H9 (cell line): ENCODE measurements around the gene PLAU. TPM values are rescaled to one million over a fixed set of nuclear protein-coding genes. Genes with fewer than 3 reads are reported as not detected.

Source experiments
- DNase-seq: peaks from one replicate; pipeline ENCODE4 v3.0.0-alpha.2; 2017
- H2AFZ ChIP-seq: one replicate; pipeline ENCODE4 v1.6.1; 2013; ENCODE audit warnings: mild to moderate bottlenecking, low read length, control low read depth, moderate library complexity
- H2AK5ac ChIP-seq: 2 replicates; pipeline ENCODE4 v1.6.1; 2013; ENCODE audit warnings: low read length, control low read depth, mixed read lengths; ENCODE audit not compliant: insufficient read length
- H2BK120ac ChIP-seq: one replicate; pipeline ENCODE4 v1.6.1; 2013; ENCODE audit warnings: low read depth, mild to moderate bottlenecking, low read length, control low read depth, inconsistent platforms; ENCODE audit not compliant: poor library complexity, severe bottlenecking
- H2BK12ac ChIP-seq: 2 replicates; pipeline ENCODE4 v1.6.1; 2013; ENCODE audit warnings: low read length, control low read depth, mixed read lengths, low read depth; ENCODE audit not compliant: insufficient read length
- H2BK15ac ChIP-seq: 2 replicates; pipeline ENCODE4 v1.6.1; 2013; ENCODE audit warnings: low read depth, low read length, control low read depth
- H2BK20ac ChIP-seq: one replicate; pipeline ENCODE4 v1.6.1; 2013; ENCODE audit warnings: low read depth, mild to moderate bottlenecking, low read length, control low read depth, inconsistent platforms; ENCODE audit not compliant: poor library complexity, severe bottlenecking
- H2BK5ac ChIP-seq: 2 replicates; pipeline ENCODE4 v1.6.1; 2013; ENCODE audit warnings: low read length, control low read depth, mixed read lengths; ENCODE audit not compliant: insufficient read length
- H3K14ac ChIP-seq: 2 replicates; pipeline ENCODE4 v1.6.1; 2013; ENCODE audit warnings: low read length, control low read depth; ENCODE audit not compliant: insufficient read depth
- H3K18ac ChIP-seq: 2 replicates; pipeline ENCODE4 v1.6.1; 2013; ENCODE audit warnings: low read depth, mild to moderate bottlenecking, mixed read lengths, low read length, control low read depth; ENCODE audit not compliant: insufficient read length
- H3K23ac ChIP-seq: 2 replicates; pipeline ENCODE4 v1.6.1; 2013; ENCODE audit warnings: low read length, control low read depth, mixed read lengths, low read depth; ENCODE audit not compliant: insufficient read length
- H3K23me2 ChIP-seq: 2 replicates; pipeline ENCODE4 v1.6.1; 2013; ENCODE audit warnings: low read depth, mild to moderate bottlenecking, mixed read lengths, low read length, control low read depth; ENCODE audit not compliant: insufficient read length, poor library complexity, severe bottlenecking
- H3K27ac ChIP-seq: 2 replicates; pipeline ENCODE4 v1.5.1; 2013; ENCODE audit warnings: low read length, control low read depth, mixed read lengths, low read depth; ENCODE audit not compliant: insufficient read length
- H3K27me3 ChIP-seq: 2 replicates; pipeline ENCODE4 v1.6.1; 2013; ENCODE audit warnings: low read length, control low read depth, inconsistent platforms; ENCODE audit not compliant: insufficient read depth
- H3K4ac ChIP-seq: 2 replicates; pipeline ENCODE4 v1.6.1; 2013; ENCODE audit warnings: low read depth, mild to moderate bottlenecking, control low read depth, inconsistent platforms, low read length, moderate library complexity
- H3K4me1 ChIP-seq: 2 replicates; pipeline ENCODE4 v1.6.1; 2013; ENCODE audit warnings: low read length, control low read depth, inconsistent platforms; ENCODE audit not compliant: insufficient read depth
- H3K4me2 ChIP-seq: 2 replicates; pipeline ENCODE4 v1.6.1; 2013; ENCODE audit warnings: low read length, control low read depth, mixed read lengths; ENCODE audit not compliant: insufficient read length, insufficient read depth
- H3K56ac ChIP-seq: 2 replicates; pipeline ENCODE4 v1.6.1; 2013; ENCODE audit warnings: low read depth, mild to moderate bottlenecking, mixed read lengths, low read length, control low read depth; ENCODE audit not compliant: insufficient read length
- H3K79me1 ChIP-seq: 2 replicates; pipeline ENCODE4 v1.6.1; 2013; ENCODE audit warnings: low read depth, mild to moderate bottlenecking, moderate library complexity, low read length, control low read depth, inconsistent platforms; ENCODE audit not compliant: insufficient read depth, poor library complexity, severe bottlenecking
- H3K79me2 ChIP-seq: 2 replicates; pipeline ENCODE4 v1.6.1; 2013; ENCODE audit warnings: low read length, control low read depth, inconsistent platforms; ENCODE audit not compliant: insufficient read depth
- H3K9ac ChIP-seq: 2 replicates; pipeline ENCODE4 v1.6.1; 2013; ENCODE audit warnings: low read length, control low read depth, mixed read lengths; ENCODE audit not compliant: insufficient read length; ENCODE audit errors: extremely low read depth
- H3K9me3 ChIP-seq: one replicate; pipeline ENCODE4 v1.6.1; 2013; ENCODE audit warnings: low read depth, low read length, inconsistent platforms; ENCODE audit not compliant: control insufficient read depth
- H3T11ph ChIP-seq: one replicate; pipeline ENCODE4 v1.6.1; 2013; ENCODE audit warnings: mild to moderate bottlenecking, low read length, control low read depth, inconsistent platforms
- H4K20me1 ChIP-seq: one replicate; pipeline ENCODE4 v1.6.1; 2013; ENCODE audit not compliant: control insufficient read depth, insufficient read length, insufficient read depth
- H4K5ac ChIP-seq: 2 replicates; pipeline ENCODE4 v1.6.1; 2013; ENCODE audit warnings: low read depth, mild to moderate bottlenecking, mixed read lengths, low read length, control low read depth; ENCODE audit not compliant: insufficient read length
- H4K8ac ChIP-seq: replicated peaks from 2 replicates; pipeline ENCODE4 v1.6.1; 2013; ENCODE audit warnings: low read length, control low read depth, mixed read lengths, low read depth; ENCODE audit not compliant: insufficient read length
- H4K91ac ChIP-seq: 2 replicates; pipeline ENCODE4 v1.6.1; 2013; ENCODE audit warnings: low read depth, mild to moderate bottlenecking, moderate library complexity, mixed read lengths, low read length, control low read depth; ENCODE audit not compliant: insufficient read length
- H3K27ac Mint-ChIP-seq, 3 experiments: 2 replicates in 2 of 3; 3 replicates in 1 of 3; pipeline ENCODE4 v1.8.0; 2020 to 2021; ENCODE audit warnings: mixed read lengths in 3 of 3, mild to moderate bottlenecking in 1 of 3, moderate library complexity in 1 of 3
- H3K27me3 Mint-ChIP-seq: 2 replicates; pipeline ENCODE4 v1.8.0; 2021; ENCODE audit warnings: low read depth, mild to moderate bottlenecking, moderate library complexity, mixed read lengths
- H3K36me3 Mint-ChIP-seq, 3 experiments: 2 replicates in 2 of 3; 3 replicates in 1 of 3; pipeline ENCODE4 v1.8.0; 2020 to 2021; ENCODE audit warnings: low read depth in 3 of 3, mixed read lengths in 3 of 3; ENCODE audit not compliant: insufficient read depth in 1 of 3
- H3K4me1 Mint-ChIP-seq, 2 experiments: 2 replicates each; pipeline ENCODE4 v1.8.0; 2020; ENCODE audit warnings: mixed read lengths in 2 of 2
- H3K4me3 Mint-ChIP-seq, 2 experiments: 2 replicates in 1 of 2; 3 replicates in 1 of 2; pipeline ENCODE4 v1.8.0; 2020 to 2021; ENCODE audit warnings: mild to moderate bottlenecking in 2 of 2, mixed read lengths in 2 of 2, moderate library complexity in 1 of 2
- H3K9me3 Mint-ChIP-seq, 2 experiments: 2 replicates in 1 of 2; 3 replicates in 1 of 2; pipeline ENCODE4 v1.8.0; 2020; ENCODE audit warnings: mild to moderate bottlenecking in 2 of 2, mixed read lengths in 2 of 2, moderate library complexity in 1 of 2
- WGBS: extraction: QIAGEN DNeasy Blood & Tissue Kit; methylation state at CpG from one replicate; pipeline ENCODE4 v1.1.7; 2013; ENCODE audit warnings: missing lambda C conversion rate, low lambda C conversion rate, mixed read lengths; ENCODE audit not compliant: insufficient read length; ENCODE audit errors: extremely low coverage; 5-methylcytosine and 5-hydroxymethylcytosine counted together
- total RNA-seq: library from RNA; stranded (reverse); gene quantifications from 2 replicates; pipeline ENCODE4 v1.2.1, GENCODE V29; 2021
- TF ChIP-seq, protein P1 (sequence below): fragments of 200-600 bp; sonication (generic); conservative IDR thresholded peaks from 3 replicates; pipeline ENCODE4 v1.8.0; 2021; ENCODE audit warnings: antibody characterized with exemption, mild to moderate bottlenecking

The PLAU gene
- total RNA-seq, 1 experiment from 2014 or later: 15.0 TPM

DNA sequence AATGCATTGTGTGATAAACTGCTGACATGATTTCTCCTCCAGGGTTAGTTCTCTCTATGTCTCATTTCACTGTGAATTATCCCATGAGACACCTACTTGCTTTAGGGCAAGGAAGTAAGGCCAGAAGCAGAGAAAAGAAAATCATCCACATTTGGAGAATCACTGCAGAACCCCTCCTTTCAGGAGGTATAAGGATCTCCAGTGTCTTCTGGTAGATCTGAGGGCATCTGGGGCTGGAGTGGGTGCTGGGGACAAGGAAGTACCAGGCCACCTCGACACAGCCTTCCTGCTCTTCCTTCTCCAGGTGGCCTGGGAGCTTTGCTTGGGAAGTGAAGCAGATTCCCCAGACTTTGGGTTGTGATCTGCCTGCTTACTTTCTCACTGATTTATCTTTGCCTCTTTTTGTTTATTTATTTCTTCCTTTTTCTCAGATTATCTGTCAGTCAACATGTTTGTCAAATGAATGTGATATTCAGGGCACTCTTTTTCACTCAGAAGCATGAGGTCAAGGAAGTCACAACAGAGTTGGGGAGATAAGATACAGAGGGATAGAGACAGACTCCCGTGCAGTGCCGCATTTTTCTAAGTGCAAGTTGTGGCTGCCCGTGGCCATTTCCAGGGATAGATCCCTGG lies 24.2 kb upstream of the PLAU start:
- H3K9ac ChIP-seq: no peak overlapping the region
- H3K27ac ChIP-seq: no peak overlapping the region
- H3K79me2 ChIP-seq: no peaks in the 10 kb centered on the region
- no peak overlapping the region for H3T11ph ChIP-seq
- no peak overlapping the region for H3K56ac ChIP-seq
- no peak overlapping the region for H3K4me2 ChIP-seq
- no peaks in the 10 kb centered on the region for H3K23me2 ChIP-seq
- no peak overlapping the region for H4K5ac ChIP-seq
- no peak overlapping the region for H2BK5ac ChIP-seq
- H3K4ac ChIP-seq: no peak overlapping the region
- H3K9me3 ChIP-seq: no peaks in the 10 kb centered on the region
- H2BK120ac ChIP-seq: no peak overlapping the region
- no peak overlapping the region for H4K91ac ChIP-seq
- H3K27me3 ChIP-seq: no peaks in the 10 kb centered on the region
- H4K8ac ChIP-seq: no peak overlapping the region
- no peaks in the 10 kb centered on the region for H4K20me1 ChIP-seq
- peaks cover 11 to 20% of the 10 kb centered on the region in 2 experiments for H3K4me1 Mint-ChIP-seq
- no peak overlapping the region for H2BK20ac ChIP-seq
- H3K18ac ChIP-seq: no peak overlapping the region
- no peak for DNase-seq
- no peak overlapping the region for H3K14ac ChIP-seq
- H3K79me1 ChIP-seq: no peaks in the 10 kb centered on the region
- no peaks in the 10 kb centered on the region for H3K4me1 ChIP-seq
- no peak overlapping the region for H2AK5ac ChIP-seq
- TF ChIP-seq, protein P1, sequence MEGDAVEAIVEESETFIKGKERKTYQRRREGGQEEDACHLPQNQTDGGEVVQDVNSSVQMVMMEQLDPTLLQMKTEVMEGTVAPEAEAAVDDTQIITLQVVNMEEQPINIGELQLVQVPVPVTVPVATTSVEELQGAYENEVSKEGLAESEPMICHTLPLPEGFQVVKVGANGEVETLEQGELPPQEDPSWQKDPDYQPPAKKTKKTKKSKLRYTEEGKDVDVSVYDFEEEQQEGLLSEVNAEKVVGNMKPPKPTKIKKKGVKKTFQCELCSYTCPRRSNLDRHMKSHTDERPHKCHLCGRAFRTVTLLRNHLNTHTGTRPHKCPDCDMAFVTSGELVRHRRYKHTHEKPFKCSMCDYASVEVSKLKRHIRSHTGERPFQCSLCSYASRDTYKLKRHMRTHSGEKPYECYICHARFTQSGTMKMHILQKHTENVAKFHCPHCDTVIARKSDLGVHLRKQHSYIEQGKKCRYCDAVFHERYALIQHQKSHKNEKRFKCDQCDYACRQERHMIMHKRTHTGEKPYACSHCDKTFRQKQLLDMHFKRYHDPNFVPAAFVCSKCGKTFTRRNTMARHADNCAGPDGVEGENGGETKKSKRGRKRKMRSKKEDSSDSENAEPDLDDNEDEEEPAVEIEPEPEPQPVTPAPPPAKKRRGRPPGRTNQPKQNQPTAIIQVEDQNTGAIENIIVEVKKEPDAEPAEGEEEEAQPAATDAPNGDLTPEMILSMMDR: no peak
- H2BK15ac ChIP-seq: no peak overlapping the region
- H3K36me3 Mint-ChIP-seq: no peaks in the 10 kb centered on the region
- H3K9me3 Mint-ChIP-seq: no peaks in the 10 kb centered on the region
- no peak overlapping the region for H2AFZ ChIP-seq
- H3K27me3 Mint-ChIP-seq: no peaks in the 10 kb centered on the region
- H2BK12ac ChIP-seq: no peak overlapping the region
- WGBS: no CpG with 5 or more reads among the region's 4 CpGs
- H3K27ac Mint-ChIP-seq: peak overlapping the region in 1 of 3 experiments; percentile 16; a peak in 1 of 7 replicates
- H3K23ac ChIP-seq: no peak overlapping the region
- H3K4me3 Mint-ChIP-seq: no peak overlapping the region
